GM19035 (cell line): ENCODE results near the gene CHD5.
"Not testable (repeated sequence)": the region's sequence is repeated elsewhere in the genome, so short reads cannot be mapped to it uniquely, and the experiment has no call there.

ENCODE experiments used
- ATAC-seq: cut with Tn5 transposase; IDR thresholded peaks from one replicate; pipeline ENCODE4 v1.9.1; 2021; ENCODE audit not compliant: unreplicated experiment

CHD5 gene

DNA sequence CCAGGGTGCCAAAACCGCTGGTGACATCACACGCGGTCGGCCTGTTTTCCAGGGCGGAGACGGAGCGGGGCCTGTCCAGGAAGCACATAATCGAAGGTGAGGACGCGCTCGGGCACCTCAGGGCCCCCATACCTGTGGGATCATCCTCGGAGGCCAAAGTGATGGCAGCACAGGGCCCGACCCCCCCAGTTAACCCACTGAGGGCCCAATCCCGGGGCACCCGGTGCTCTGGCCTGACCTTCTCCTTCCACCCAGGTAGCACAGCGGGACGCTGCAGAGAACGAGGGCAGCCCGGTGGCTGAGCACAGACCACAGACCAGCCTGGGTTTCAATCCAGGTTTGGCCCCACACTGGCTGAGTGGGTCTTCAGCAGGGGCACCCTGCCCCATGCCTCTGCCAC, 91.2 kb downstream of the CHD5 start:
- no peak for ATAC-seq

DNA sequence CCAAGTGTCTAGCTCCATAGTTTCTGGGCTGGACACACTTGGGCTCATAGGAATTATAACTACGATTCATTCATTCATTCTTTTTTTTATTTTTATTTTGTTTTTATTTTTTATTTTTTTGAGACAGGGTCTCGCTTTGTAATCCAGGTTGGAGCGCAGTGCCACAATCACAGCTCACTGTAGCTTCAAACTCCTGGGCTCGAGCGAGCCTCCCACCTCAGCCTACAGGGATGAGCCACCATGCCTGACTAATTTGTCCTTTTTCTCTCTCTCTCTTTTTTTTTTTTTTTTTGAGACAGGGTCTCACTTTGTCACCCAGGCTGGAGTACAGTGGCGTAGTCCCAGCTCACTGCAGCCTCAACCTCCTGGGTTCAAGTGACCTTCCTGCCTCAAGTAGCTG, 92.2 kb downstream of the CHD5 start:
- ATAC-seq, result no peak

- no peak for ATAC-seq
These were observed 92.7 kb downstream of the CHD5 start for GRCh38 chr1:6087377-6087772.

DNA sequence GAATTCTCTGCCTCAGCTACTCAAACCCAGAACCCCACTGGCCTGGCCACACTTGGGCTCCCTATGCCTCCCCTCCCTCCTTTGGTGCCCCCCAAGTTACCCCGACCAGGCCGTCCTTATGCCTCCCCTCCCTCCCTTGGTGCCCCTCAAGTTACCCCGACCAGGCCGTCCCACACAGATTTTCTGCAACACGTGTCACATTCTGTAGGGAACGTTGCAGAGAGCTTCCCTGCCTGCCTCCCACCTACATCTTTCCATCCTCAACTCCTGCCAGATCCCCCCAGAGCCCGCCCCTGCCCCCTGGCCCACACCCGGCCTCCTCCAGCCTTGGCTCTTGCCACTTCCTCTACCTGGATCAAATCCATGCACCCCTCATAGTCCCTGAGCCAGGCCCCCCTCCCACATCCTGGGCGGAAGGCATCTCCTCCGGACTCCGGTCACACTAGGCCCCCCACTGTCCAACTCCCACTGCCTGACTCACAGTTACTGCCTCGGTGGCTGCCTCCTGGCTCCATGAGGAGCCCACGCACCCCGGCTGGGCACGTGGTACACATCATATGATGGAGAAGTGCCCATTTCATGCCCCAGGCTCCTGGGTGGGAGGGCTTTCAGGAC, 93.3 kb downstream of the CHD5 start:
- ATAC-seq, result no peak

DNA sequence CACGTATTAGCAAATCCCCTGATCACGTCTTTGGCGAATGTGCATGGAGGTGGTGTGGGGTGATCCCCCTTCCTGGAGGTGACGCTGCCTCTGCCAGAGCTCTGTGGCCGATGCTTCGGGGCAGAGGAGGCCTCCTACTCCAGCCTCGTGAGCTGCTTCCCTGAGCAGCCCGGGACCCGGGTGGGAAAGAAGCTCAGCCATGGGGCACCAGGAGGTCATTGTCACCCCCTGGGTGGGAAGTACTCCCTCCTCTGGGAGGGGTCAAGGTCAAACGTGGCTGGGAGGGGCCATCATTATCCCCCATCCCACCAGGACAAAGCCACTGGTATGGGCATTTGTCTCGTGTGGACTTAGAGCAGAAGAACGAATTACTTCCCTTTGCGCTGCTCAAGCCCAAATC, 93.8 kb downstream of the CHD5 start:
- ATAC-seq, result no peak

DNA sequence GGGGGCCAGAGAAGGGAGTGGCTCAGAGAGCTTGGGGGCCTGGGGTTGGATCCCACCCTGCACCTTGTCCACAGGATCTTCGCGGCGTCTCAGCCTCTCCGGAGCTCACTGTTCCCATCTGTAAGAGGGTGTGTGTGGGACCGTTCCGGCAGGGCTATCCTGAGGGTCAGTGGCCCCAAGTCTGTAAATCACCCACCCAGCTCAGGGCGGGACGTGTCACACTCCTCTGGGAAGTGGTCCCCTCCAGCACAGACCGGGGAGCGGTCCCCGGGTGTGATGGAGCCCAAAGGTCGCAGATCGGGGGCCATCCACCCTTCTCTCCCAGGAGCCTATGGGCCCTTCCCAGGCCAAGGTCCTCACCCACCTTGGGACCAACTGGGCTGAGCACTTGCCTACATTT, 94.5 kb downstream of the CHD5 start:
- no peak for ATAC-seq

DNA sequence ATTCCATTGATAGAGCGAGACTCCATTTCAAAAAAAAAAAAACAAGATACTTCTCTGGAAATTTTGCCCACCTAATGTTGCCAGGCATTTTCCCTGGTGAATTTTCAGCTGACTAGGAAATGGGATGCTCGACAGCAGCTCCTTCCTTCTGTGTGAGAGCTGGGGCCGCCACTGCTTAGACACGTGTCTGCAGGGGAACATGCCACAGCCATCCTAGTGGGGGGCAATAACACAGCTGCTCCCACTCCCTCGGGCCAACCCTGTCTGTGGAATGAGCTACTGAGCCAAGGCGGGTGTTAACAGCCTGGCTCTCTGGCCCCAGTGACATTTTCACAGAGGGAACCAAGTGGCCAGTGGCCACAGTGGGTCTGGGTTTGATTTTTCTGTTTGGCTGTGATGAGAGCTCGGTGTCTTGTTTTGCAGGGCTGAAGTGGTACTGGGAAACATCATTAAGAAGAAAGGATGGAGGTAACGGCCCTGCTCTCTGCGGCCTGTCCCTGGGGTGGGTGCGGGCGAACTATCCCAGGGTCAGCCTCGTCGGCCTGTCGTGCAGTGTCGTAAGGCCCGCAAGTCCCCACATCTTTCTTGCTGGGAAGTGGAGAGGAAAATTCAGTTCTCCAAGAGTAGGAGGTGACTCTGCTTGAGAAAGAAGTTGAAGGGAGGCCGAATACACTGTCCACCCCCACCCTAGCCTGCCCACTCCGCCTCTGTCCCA, 95.2 kb downstream of the CHD5 start:
- ATAC-seq, result no peak

GRCh38 chr1:6083801-6084446, 96.2 kb downstream of the CHD5 start:
- no peak for ATAC-seq

DNA sequence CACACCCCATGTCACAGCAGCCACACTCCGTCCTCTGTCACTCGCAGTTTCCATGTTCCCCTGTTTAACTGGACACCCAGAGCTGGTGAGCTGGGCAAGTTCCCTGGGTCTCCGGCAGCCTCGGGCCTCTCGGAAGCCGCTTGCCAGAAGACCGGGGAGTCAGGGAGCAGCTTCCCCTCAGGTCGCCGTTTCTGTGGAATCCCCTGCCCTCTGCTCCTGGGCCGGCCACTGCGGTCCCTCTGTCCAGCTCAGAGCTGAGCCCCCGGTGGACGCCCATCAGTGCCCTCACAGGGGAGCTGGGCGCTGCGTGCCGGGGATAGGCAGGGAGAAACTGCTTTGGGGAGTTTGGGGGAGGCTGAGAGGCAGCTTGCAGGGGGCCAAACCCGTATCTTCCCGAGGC, 96.7 kb downstream of the CHD5 start:
- no peak for ATAC-seq

DNA sequence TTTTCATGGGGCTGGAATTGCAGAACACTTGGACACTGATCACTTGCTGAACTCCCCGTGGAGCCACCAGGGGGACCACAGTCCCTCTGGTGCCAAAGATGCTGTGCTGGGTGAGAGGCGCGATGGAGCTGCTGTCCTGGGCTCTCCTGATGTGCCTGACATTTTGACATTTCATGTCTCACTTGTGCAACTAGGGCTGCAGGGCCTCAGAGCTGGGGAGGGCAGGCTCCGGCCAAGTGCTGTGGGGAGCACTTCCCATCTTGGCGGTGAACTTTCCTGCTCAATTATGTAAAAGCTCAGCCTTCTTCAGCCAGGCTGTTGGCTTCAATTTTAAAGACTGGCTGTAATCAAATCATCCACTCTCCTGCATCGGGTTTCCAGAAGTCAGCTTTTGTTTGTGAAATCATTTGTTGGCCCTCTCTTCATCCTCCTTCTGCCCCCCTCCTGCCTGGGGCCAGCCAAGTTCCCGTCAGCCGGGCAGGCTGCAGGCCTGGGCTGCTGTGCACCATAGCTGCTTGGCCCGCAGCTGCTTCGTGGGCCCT, 97.6 kb downstream of the CHD5 start:
- ATAC-seq, result no peak

- no peak for ATAC-seq
These were observed 98.2 kb downstream of the CHD5 start for GRCh38 chr1:6081901-6082300.

GRCh38 chr1:6080469-6080868, 99.7 kb downstream of the CHD5 start:
- ATAC-seq, result no peak

- no peak for ATAC-seq
These were observed 102.2 kb downstream of the CHD5 start for GRCh38 chr1:6077919-6078318.

- ATAC-seq, result no peak
These were observed 102.6 kb downstream of the CHD5 start for GRCh38 chr1:6077506-6077905.

- not testable (repeated sequence) for ATAC-seq
These were observed 103.1 kb downstream of the CHD5 start for GRCh38 chr1:6077061-6077460.

- ATAC-seq, result no peak
These were observed 104.4 kb downstream of the CHD5 start for GRCh38 chr1:6075748-6076147.

GRCh38 chr1:6074192-6074901, 105.8 kb downstream of the CHD5 start:
- no peak for ATAC-seq

DNA sequence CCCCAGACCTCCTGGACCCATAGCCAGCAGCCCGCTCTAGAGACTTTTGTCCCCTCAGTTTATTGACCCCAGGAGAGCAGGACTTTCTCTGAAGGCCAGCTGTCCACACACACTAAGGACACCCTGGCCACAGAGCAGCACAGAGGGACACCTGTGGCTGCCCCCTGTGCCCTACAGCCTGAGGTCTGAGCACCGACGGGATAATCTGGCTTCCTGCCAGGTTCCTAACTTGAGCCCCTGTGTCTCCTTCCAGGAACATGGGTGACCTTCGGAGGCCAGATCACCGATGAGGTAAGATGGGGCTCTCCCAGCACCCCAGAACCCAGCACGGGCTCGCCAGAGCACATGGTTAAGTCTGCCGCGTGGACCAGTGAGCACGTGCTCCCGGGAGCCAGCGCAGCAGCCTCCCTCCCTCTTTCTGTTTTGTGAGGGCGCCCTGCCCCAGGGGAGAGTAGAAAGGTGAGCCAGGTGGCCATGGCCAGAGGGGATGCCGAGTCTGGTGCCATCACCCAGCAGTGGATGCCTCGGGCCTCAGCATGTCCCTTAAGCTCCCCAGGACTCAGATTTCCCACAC, 106.6 kb downstream of the CHD5 start:
- ATAC-seq, result no peak

DNA sequence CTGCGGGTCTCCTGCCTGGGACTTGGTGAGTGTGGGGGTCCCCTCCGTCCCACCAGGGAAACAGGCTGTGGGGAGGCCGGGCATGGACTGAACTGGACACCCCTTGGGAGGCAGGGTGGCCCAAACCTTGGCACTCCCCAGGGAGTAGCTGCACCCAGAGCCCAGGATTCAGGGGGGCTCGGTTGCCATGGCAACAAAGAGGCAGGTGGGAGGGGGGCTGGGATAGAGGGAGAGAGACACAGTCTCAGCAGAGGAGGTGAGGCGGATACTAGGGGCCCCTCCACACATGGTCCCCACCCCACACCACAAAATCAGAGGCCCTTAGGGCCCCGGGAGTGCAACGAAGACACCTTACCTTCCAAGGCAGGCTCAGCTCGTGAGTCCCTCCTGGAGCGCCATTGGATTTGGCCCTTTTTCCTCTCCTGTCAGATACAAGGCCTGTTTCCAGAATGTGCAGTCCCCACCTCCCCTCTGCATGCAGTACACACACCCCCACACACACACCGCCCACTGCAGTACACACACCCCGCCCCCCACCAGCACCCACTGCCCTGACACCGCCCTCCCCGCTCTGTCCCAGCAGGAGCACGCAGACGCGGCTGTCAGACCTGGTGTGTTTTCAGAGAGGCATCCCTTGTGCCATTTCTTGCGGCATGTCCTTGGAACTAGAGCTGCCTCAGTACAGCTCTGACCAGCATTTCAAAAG, 107.2 kb downstream of the CHD5 start:
- ATAC-seq, result no peak

DNA sequence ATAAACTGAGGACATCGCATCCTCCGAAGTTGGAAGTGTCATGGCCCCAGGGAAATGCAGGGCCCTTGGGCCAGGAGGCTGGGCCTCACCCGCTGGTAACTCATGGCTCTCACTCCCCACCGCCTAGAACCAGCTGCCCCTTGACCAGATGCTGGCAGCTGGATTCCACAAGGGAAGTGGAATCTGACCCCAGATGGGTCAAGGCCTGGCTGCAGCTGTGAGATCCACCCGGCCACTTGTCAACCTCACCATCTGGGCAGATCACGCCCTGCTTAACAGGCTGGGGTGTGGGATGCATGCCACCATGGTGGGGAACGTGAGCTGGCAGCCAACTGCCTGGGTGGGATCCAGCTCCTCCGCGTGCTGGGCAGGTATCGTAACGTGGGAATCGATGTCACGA, 108.9 kb downstream of the CHD5 start:
- no peak for ATAC-seq
